Small intestine (tissue), 4 donors: Measurements from ENCODE around the gene GINM1. TPM values are rescaled to one million over a fixed set of nuclear protein-coding genes. Genes with fewer than 3 reads are reported as not detected.

Experiments used
- polyA plus RNA-seq, 4 donors: library from polyadenylated mRNA; stranded (reverse) in 3 of 4; unstranded in 1 of 4; fragments of 200-250 nt in 3 of 4; fragments of 120-200 nt in 1 of 4; gene quantifications; one replicate each; pipeline versions ENCODE4 v1.2.1 to v1.2.3, GENCODE V29; 2013
- donor health status: healthy with polysubstance abuse.
- donor health status: Bipolar disorder and iron deficiency.
- donor health status: healthy.

The GINM1 gene
- polyA plus RNA-seq, 4 donors, result 9.2 to 29.9 (median 22.7) TPM

Other genes with a start within 250 kb of the GINM1 start
- 10 to 100 TPM; 19.7 to 46.9 (median 21.9) TPM for gene TAB2, start 248.7 kb upstream of the GINM1 start, polyA plus RNA-seq
- gene SUMO4, start 166.1 kb upstream of the GINM1 start, polyA plus RNA-seq, result under 1 TPM in 1 of 4 donors, not detected in 3; 0.28 TPM
- gene ZC3H12D, start 81.4 kb upstream of the GINM1 start, polyA plus RNA-seq, result 1 to 10 TPM; 2.0 to 4.0 (median 3.1) TPM
- gene PPIL4, start 20.3 kb upstream of the GINM1 start, polyA plus RNA-seq, result 10 to 100 TPM; 15.1 to 34.8 (median 16.2) TPM
- 10 to 100 TPM in 3 of 4 donors, 1 to 10 TPM in 1; 7.8 to 18.4 (median 13.5) TPM for gene KATNA1, start 82.3 kb downstream of the GINM1 start, polyA plus RNA-seq
- gene LATS1, start 151.7 kb downstream of the GINM1 start, polyA plus RNA-seq, result 10 to 100 TPM in 1 of 4 donors, 1 to 10 TPM in 3; 4.1 to 23.0 (median 7.3) TPM
- 10 to 100 TPM in 2 of 4 donors, 1 to 10 TPM in 2; 2.7 to 28.9 (median 7.9) TPM for gene NUP43, start 180.2 kb downstream of the GINM1 start, polyA plus RNA-seq
- 10 to 100 TPM; 38.9 to 75.7 (median 55.0) TPM for gene PCMT1, start 183.4 kb downstream of the GINM1 start, polyA plus RNA-seq